Muscle layer of duodenum (tissue), 2 donors: ENCODE results near the gene TBCE.

Experiments used
- H3K27ac ChIP-seq: one replicate; pipeline ENCODE4 v1.7.0; 2013; ENCODE audit warnings: mild to moderate bottlenecking, low read length
- H3K27me3 ChIP-seq: one replicate; pipeline ENCODE4 v1.7.0; 2013; ENCODE audit warnings: low read depth, mild to moderate bottlenecking, control low read depth, low read length
- H3K36me3 ChIP-seq, 2 donors: one replicate each; pipeline ENCODE4 v1.7.0; 2013; ENCODE audit warnings: low read length in 2 of 2, control low read depth in 1 of 2, mild to moderate bottlenecking in 1 of 2; ENCODE audit not compliant: insufficient read depth in 2 of 2, control insufficient read depth in 1 of 2
- H3K4me1 ChIP-seq, 2 donors: one replicate each; pipeline ENCODE4 v1.7.0; 2013; ENCODE audit warnings: low read length in 2 of 2, mild to moderate bottlenecking in 2 of 2, control low read depth in 1 of 2, moderate library complexity in 1 of 2; ENCODE audit not compliant: insufficient read depth in 2 of 2, control insufficient read depth in 1 of 2
- H3K4me3 ChIP-seq, 2 donors: one replicate each; pipeline ENCODE4 v1.7.0; 2013; ENCODE audit warnings: low read length in 2 of 2, low read depth in 1 of 2, mild to moderate bottlenecking in 1 of 2
- H3K9me3 ChIP-seq, 2 donors: one replicate each; pipeline ENCODE4 v1.7.0; 2013; ENCODE audit warnings: low read length in 2 of 2, control low read depth in 1 of 2, mild to moderate bottlenecking in 1 of 2; ENCODE audit not compliant: control insufficient read depth in 1 of 2
- donor health status: healthy.

TBCE gene

GRCh38 chr1:235411489-235412486, 44.6 kb downstream of the TBCE start:
- Histone ChIP-seq H3K27ac (no peak overlapping the region), H3K27me3 (no peaks in the 10 kb centered on the region), H3K4me1 (peaks cover 0 to 8% of the 10 kb centered on the region in 2 donors), H3K9me3 (no peaks in the 10 kb centered on the region), H3K4me3 (no peak overlapping the region), H3K36me3 (no peaks in the 10 kb centered on the region)

GRCh38 chr1:235415008-235415904, 48.0 kb downstream of the TBCE start:
- H3K27ac ChIP-seq: no peak overlapping the region
- H3K4me1 ChIP-seq: peaks cover 0 to 5% of the 10 kb centered on the region in 2 donors
- H3K4me3 ChIP-seq: no peak overlapping the region
- H3K36me3 ChIP-seq: peaks cover 3 to 4% of the 10 kb centered on the region in 2 donors
- H3K9me3 ChIP-seq: no peaks in the 10 kb centered on the region
- no peaks in the 10 kb centered on the region for H3K27me3 ChIP-seq

- no peak overlapping the region for H3K4me3 ChIP-seq
- no peak overlapping the region for H3K27ac ChIP-seq
- H3K9me3 ChIP-seq: no peaks in the 10 kb centered on the region
- peaks cover 3 to 4% of the 10 kb centered on the region in 2 donors for H3K36me3 ChIP-seq
- no peaks in the 10 kb centered on the region for H3K27me3 ChIP-seq
- H3K4me1 ChIP-seq: peaks cover 0 to 5% of the 10 kb centered on the region in 2 donors
Measured at GRCh38 chr1:235416662-235417049, 49.4 kb downstream of the TBCE start.

- H3K27ac ChIP-seq: no peak overlapping the region
- H3K4me3 ChIP-seq: no peak overlapping the region
- peaks cover 3 to 4% of the 10 kb centered on the region in 2 donors for H3K36me3 ChIP-seq
Measured at GRCh38 chr1:235417086-235417697, 50.0 kb downstream of the TBCE start.

GRCh38 chr1:235421751-235422150, 54.5 kb downstream of the TBCE start:
- Histone ChIP-seq H3K4me3 (no peak overlapping the region), H3K27me3 (no peaks in the 10 kb centered on the region), H3K9me3 (no peaks in the 10 kb centered on the region), H3K4me1 (peaks cover 0 to 3% of the 10 kb centered on the region in 2 donors), H3K27ac (no peak overlapping the region), H3K36me3 (peaks cover 3 to 4% of the 10 kb centered on the region in 2 donors)

More at GRCh38 chr1:235417086-235417697, 50.0 kb downstream of the TBCE start:
- H3K4me1 ChIP-seq: peaks cover 0 to 5% of the 10 kb centered on the region in 2 donors
- no peaks in the 10 kb centered on the region for H3K27me3 ChIP-seq
- H3K9me3 ChIP-seq: no peaks in the 10 kb centered on the region

GRCh38 chr1:235423214-235423652, 56.0 kb downstream of the TBCE start:
- H3K4me3 ChIP-seq: no peak overlapping the region
- H3K27me3 ChIP-seq: no peaks in the 10 kb centered on the region
- H3K27ac ChIP-seq: no peak overlapping the region
- H3K4me1 ChIP-seq: no peaks in the 10 kb centered on the region
- H3K9me3 ChIP-seq: no peaks in the 10 kb centered on the region
- H3K36me3 ChIP-seq: peaks cover 0 to 3% of the 10 kb centered on the region in 2 donors

- Histone ChIP-seq H3K4me1 (no peaks in the 10 kb centered on the region), H3K9me3 (no peaks in the 10 kb centered on the region), H3K27ac (no peak overlapping the region), H3K36me3 (no peaks in the 10 kb centered on the region), H3K4me3 (no peak overlapping the region), H3K27me3 (no peaks in the 10 kb centered on the region)
Measured at GRCh38 chr1:235424092-235424491, 56.9 kb downstream of the TBCE start.

GRCh38 chr1:235425357-235425756, 58.1 kb downstream of the TBCE start:
- H3K36me3 ChIP-seq: no peaks in the 10 kb centered on the region
- no peak overlapping the region for H3K4me3 ChIP-seq
- H3K27me3 ChIP-seq: no peaks in the 10 kb centered on the region
- H3K4me1 ChIP-seq: no peaks in the 10 kb centered on the region
- no peaks in the 10 kb centered on the region for H3K9me3 ChIP-seq
- H3K27ac ChIP-seq: no peak overlapping the region

GRCh38 chr1:235426143-235426542, 58.9 kb downstream of the TBCE start:
- Histone ChIP-seq H3K27me3 (no peaks in the 10 kb centered on the region), H3K4me3 (no peak overlapping the region), H3K27ac (no peak overlapping the region), H3K9me3 (no peaks in the 10 kb centered on the region), H3K36me3 (no peaks in the 10 kb centered on the region), H3K4me1 (no peaks in the 10 kb centered on the region)

- Histone ChIP-seq H3K36me3 (no peaks in the 10 kb centered on the region), H3K9me3 (no peaks in the 10 kb centered on the region), H3K4me1 (no peaks in the 10 kb centered on the region), H3K4me3 (no peak overlapping the region), H3K27ac (no peak overlapping the region), H3K27me3 (no peaks in the 10 kb centered on the region)
Measured at GRCh38 chr1:235426680-235427079, 59.5 kb downstream of the TBCE start.

GRCh38 chr1:235427447-235427846, 60.2 kb downstream of the TBCE start:
- Histone ChIP-seq H3K27me3 (no peaks in the 10 kb centered on the region), H3K4me1 (no peaks in the 10 kb centered on the region), H3K4me3 (no peak overlapping the region), H3K36me3 (peaks cover 0 to 6% of the 10 kb centered on the region in 2 donors), H3K9me3 (no peaks in the 10 kb centered on the region), H3K27ac (no peak overlapping the region)
